Upper lobe of left lung (tissue), 6 donors: ENCODE data around the gene IQSEC1. TPM values are rescaled to one million over a fixed set of nuclear protein-coding genes. Genes with fewer than 3 reads are reported as not detected.

Experiments used
- ATAC-seq, 2 donors: fragments of 200-7000 bp; cut with Tn5 transposase; one replicate each; pipeline ENCODE4 v1.9.1; 2022; ENCODE audit warnings: mild to moderate bottlenecking in 2 of 2, moderate library complexity in 2 of 2; ENCODE audit not compliant: low FRiP score in 2 of 2
- DNase-seq, 2 donors: peaks; one replicate each; pipeline ENCODE4 v3.0.0-alpha.2; 2019 to 2020
- H3K27ac ChIP-seq, 4 donors: fragments of 200-600 bp; sonication (generic); one replicate each; pipeline ENCODE4 v1.5.1; 2016 to 2019
- H3K27me3 ChIP-seq, 4 donors: fragments of 200-600 bp; sonication (generic); one replicate each; pipeline ENCODE4 v1.5.1; 2017 to 2019
- H3K36me3 ChIP-seq, 4 donors: fragments of 200-600 bp; sonication (generic); one replicate each; pipeline ENCODE4 v1.5.1; 2016 to 2019
- H3K4me1 ChIP-seq, 4 donors: fragments of 200-600 bp; sonication (generic); one replicate each; pipeline ENCODE4 v1.5.1; 2018 to 2019
- H3K4me3 ChIP-seq, 4 donors: fragments of 200-600 bp; sonication (generic); one replicate each; pipeline ENCODE4 v1.5.1; 2017 to 2019; ENCODE audit warnings: mild to moderate bottlenecking in 2 of 4, moderate library complexity in 1 of 4
- H3K9me3 ChIP-seq, 4 donors: fragments of 200-600 bp; sonication (generic); one replicate each; pipeline ENCODE4 v1.5.1; 2018 to 2019
- EP300 ChIP-seq, 4 donors: sonication (generic); formaldehyde crosslinking; IDR thresholded peaks; one replicate each; pipeline ENCODE4 v1.5.1; 2017; ENCODE audit warnings: antibody characterized with exemption in 4 of 4, control low read depth in 2 of 4
- POLR2A ChIP-seq, 4 donors: fragments of 450-650 bp; IDR thresholded peaks; one replicate each; pipeline ENCODE4 v1.5.1; 2016 to 2017; ENCODE audit warnings: antibody characterized with exemption in 4 of 4, mild to moderate bottlenecking in 2 of 4
- POLR2AphosphoS5 ChIP-seq, 2 donors: sonication (generic); formaldehyde crosslinking; IDR thresholded peaks; one replicate each; pipeline ENCODE4 v1.5.1; 2017; ENCODE audit warnings: antibody characterized with exemption in 2 of 2
- WGBS, 2 donors: methylation state at CpG; one replicate each; pipeline ENCODE4 v1.1.5; 2017 to 2018; 5-methylcytosine and 5-hydroxymethylcytosine counted together
- total RNA-seq, 6 donors: library from RNA; depleted of rRNA in 4 of 6; stranded (reverse); fragments of >200 nt in 4 of 6; gene quantifications; one replicate each; pipeline versions ENCODE4 v1.1.0 to v1.2.1, GENCODE V29; 2016 to 2021
- TF ChIP-seq, protein P1 (sequence below), 6 experiments: fragments of 450-650 bp in 4 of 6; fragments of 200-600 bp in 2 of 6; sonication (generic) in 2 of 6; IDR thresholded peaks; one replicate each; pipeline ENCODE4 v1.5.1; 2016 to 2019; ENCODE audit warnings: antibody characterized with exemption in 6 of 6
- donor health status: DM: no; HTN: no; CAD: no; lungs with moderate emphysema.
- donor health status: DM: no; HTN: yes; CAD: no; lungs with severe emphysema.

Gene IQSEC1
- total RNA-seq, 6 donors from 2014 or later = 51.1 to 105 (median 81.0) TPM

DNA sequence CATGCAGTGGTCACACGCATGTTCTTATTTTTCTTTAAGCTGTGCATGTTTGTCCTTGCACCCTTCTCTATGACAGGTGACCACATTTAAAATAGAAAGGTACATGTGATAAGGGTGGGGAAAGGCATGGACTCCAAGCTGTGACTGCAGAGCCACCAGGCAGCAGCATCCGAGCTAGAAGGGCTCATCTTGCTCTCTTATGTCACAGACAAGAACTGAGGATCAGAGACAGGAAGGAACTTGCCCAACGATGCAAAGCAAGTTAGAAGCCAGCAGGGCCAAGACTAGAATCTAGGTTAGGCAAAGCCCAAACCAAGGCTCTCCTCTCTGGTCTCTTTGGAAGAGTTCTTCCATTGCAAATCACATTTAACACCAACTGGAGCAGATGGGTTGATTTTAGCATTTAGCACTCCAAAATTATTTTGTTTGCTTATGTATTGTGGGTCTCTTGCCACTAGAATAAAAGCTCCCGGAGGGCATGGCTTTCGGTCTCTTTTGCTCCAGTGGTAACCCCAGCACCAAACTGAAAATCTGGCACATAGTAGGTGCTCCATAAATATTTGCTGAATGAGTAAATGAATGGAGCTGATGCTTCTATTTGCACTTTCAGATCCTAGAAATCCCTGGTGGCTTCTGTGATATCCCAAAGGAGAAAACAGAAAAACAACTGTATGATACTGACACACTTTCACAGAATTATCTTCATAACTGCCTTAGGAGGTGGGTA, 84.3 kb downstream of the IQSEC1 start:
- Histone ChIP-seq H3K36me3 (no peaks in the 10 kb centered on the region), H3K4me3 (no peak overlapping the region), H3K4me1 (peaks cover 9 to 25% (median 17%) of the 10 kb centered on the region in 4 donors), H3K27ac (no peak overlapping the region), H3K27me3 (no peaks in the 10 kb centered on the region), H3K9me3 (no peaks in the 10 kb centered on the region)
- no peak for TF ChIP-seq POLR2AphosphoS5 (IDR thresholded peaks at IDR 0.05)
- TF ChIP-seq POLR2A (IDR thresholded peaks at IDR 0.05) = no peak
- no peak for TF ChIP-seq EP300 (IDR thresholded peaks at IDR 0.05)
- TF ChIP-seq, protein P1, sequence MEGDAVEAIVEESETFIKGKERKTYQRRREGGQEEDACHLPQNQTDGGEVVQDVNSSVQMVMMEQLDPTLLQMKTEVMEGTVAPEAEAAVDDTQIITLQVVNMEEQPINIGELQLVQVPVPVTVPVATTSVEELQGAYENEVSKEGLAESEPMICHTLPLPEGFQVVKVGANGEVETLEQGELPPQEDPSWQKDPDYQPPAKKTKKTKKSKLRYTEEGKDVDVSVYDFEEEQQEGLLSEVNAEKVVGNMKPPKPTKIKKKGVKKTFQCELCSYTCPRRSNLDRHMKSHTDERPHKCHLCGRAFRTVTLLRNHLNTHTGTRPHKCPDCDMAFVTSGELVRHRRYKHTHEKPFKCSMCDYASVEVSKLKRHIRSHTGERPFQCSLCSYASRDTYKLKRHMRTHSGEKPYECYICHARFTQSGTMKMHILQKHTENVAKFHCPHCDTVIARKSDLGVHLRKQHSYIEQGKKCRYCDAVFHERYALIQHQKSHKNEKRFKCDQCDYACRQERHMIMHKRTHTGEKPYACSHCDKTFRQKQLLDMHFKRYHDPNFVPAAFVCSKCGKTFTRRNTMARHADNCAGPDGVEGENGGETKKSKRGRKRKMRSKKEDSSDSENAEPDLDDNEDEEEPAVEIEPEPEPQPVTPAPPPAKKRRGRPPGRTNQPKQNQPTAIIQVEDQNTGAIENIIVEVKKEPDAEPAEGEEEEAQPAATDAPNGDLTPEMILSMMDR (IDR thresholded peaks at IDR 0.05) = no peak
- no peak for DNase-seq
- no peak for ATAC-seq
- WGBS, 2 donors = 71 to 79% methylated on average over 5 of the region's 5 CpGs

DNA sequence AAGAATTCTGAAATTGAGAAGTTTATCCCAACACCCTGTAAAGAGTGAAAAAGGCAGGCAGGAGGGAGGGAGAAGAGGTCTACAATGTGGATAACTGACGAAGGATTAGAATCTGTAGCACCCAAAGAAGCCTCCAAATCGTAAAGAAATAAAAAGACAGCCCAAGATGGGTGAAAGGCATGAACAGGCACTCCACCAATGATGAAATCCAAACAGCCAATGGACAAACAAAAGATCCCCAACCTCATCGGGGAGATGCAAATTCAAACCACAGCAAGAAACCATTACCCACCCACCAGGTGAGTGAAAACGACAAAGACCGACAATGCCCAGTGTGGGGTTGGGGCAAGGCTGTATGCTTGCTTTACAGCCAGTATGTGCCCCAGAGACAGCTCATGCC, 85.6 kb downstream of the IQSEC1 start:
- Histone ChIP-seq H3K9me3 (no peaks in the 10 kb centered on the region), H3K27me3 (no peaks in the 10 kb centered on the region), H3K4me1 (peaks cover under 1 to 22% (median 10%) of the 10 kb centered on the region in 4 donors), H3K27ac (no peak overlapping the region), H3K36me3 (no peaks in the 10 kb centered on the region), H3K4me3 (no peak overlapping the region)
- WGBS, 2 donors = 92 to 94% methylated on average over 5 of the region's 5 CpGs
- TF ChIP-seq POLR2AphosphoS5 (IDR thresholded peaks at IDR 0.05) = no peak
- TF ChIP-seq POLR2A (IDR thresholded peaks at IDR 0.05) = no peak
- TF ChIP-seq, protein P1 (IDR thresholded peaks at IDR 0.05) = no peak
- no peak for TF ChIP-seq EP300 (IDR thresholded peaks at IDR 0.05)
- ATAC-seq (no peak), DNase-seq (no peak)

DNA sequence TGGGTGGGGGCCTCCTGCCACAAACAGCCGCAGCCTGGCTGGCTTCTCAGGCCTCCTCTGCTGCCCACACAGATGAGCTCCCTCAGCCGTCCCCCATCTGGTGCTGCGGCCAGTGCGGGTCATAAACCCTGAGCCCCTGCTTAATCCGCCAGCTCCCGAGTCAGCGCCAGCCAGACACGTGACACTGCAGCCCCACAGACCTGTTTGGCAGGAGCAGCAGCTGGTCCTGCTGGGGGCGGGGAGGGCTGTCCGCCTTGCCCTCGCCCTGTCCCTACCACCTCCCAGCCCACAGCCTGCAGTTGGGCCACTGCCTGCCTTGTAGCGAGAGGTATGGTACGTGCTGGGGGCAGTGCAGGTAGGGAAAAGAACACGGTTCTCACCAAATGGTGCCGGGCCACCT, 86.2 kb downstream of the IQSEC1 start:
- TF ChIP-seq, protein P1 (IDR thresholded peaks at IDR 0.05) = no peak
- no peak for TF ChIP-seq POLR2A (IDR thresholded peaks at IDR 0.05)
- no peak for TF ChIP-seq POLR2AphosphoS5 (IDR thresholded peaks at IDR 0.05)
- TF ChIP-seq EP300 (IDR thresholded peaks at IDR 0.05) = no peak
- H3K4me1 ChIP-seq = peaks cover 0 to 16% (median 8%) of the 10 kb centered on the region in 4 donors
- DNase-seq = peak in 1 of 2 donors; percentile 70
- H3K4me3 ChIP-seq = no peak overlapping the region
- WGBS, 2 donors = 77 to 78% methylated on average over 11 to 15 of the region's 15 CpGs
- no peak overlapping the region for H3K27ac ChIP-seq
- no peaks in the 10 kb centered on the region for H3K27me3 ChIP-seq
- ATAC-seq = no peak
- no peaks in the 10 kb centered on the region for H3K9me3 ChIP-seq
- no peaks in the 10 kb centered on the region for H3K36me3 ChIP-seq

DNA sequence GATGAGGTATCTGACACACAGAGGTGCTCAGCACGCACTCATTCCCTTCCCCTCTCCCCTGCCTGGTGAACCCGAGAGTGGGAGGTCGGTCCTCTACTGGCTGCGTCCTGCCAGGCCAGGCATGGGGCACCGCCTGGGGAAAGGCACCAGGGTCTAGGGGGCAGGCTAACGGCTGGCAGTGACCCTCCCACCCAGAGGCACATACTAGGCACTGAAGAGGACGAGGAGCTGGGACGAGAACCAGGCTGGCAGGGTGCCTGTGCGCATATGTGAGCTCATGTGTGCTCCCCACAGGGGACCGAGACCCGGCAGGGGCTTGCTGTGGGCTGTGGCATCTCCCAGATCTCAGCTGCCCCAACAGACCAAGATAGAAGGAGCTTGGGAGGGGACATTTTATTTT, 86.7 kb downstream of the IQSEC1 start:
- Histone ChIP-seq H3K4me1 (peaks cover 0 to 13% (median 8%) of the 10 kb centered on the region in 4 donors), H3K4me3 (no peak overlapping the region), H3K27ac (no peak overlapping the region), H3K27me3 (no peaks in the 10 kb centered on the region), H3K9me3 (no peaks in the 10 kb centered on the region), H3K36me3 (no peaks in the 10 kb centered on the region)
- ATAC-seq = no peak
- 84 to 85% methylated on average over 6 to 11 of the region's 11 CpGs for WGBS, 2 donors
- TF ChIP-seq POLR2AphosphoS5 (IDR thresholded peaks at IDR 0.05) (no peak), POLR2A (IDR thresholded peaks at IDR 0.05) (no peak), EP300 (IDR thresholded peaks at IDR 0.05) (no peak)
- TF ChIP-seq, protein P1 (IDR thresholded peaks at IDR 0.05) = no peak
- DNase-seq = peak in 1 of 2 donors; percentile 36

DNA sequence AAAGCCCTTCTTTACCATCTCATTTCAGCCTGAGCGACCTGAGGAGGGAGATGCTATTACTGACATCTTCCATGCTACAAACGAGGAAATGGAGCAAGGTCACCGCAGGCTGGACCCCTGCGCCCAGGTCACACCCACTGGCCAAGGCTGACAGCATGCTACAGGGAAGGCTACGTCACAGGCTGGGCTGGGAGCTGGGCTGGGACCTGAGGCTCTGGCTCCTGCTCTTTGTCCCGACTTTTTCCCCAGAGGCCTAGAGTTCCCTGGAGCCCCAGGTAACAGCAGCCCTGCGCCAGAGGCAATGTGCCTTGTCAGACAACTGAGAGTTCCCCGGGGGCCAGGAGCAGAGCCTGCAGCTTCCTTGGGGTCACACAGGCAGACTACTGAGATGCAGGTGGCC, 87.2 kb downstream of the IQSEC1 start:
- TF ChIP-seq POLR2A (IDR thresholded peaks at IDR 0.05) (no peak), POLR2AphosphoS5 (IDR thresholded peaks at IDR 0.05) (no peak), EP300 (IDR thresholded peaks at IDR 0.05) (no peak)
- TF ChIP-seq, protein P1 (IDR thresholded peaks at IDR 0.05) = no peak
- H3K4me3 ChIP-seq = no peak overlapping the region
- no peak for DNase-seq
- H3K36me3 ChIP-seq = no peaks in the 10 kb centered on the region
- no peaks in the 10 kb centered on the region for H3K9me3 ChIP-seq
- peaks cover 0 to 12% (median 8%) of the 10 kb centered on the region in 4 donors for H3K4me1 ChIP-seq
- 93% methylated on average over 5 to 8 of the region's 8 CpGs for WGBS, 2 donors
- no peak for ATAC-seq
- H3K27ac ChIP-seq = no peak overlapping the region
- no peaks in the 10 kb centered on the region for H3K27me3 ChIP-seq
